HEK293T (cell line): ENCODE data around the gene C14orf180.
"Not testable (repeated sequence)": the region's sequence is repeated elsewhere in the genome, so short reads cannot be mapped to it uniquely, and the experiment has no call there.

ENCODE experiments used
- CTCF ChIA-PET: fragments of 350-600 bp; formaldehyde crosslinking; extraction: SDS; loops from one replicate; lab custom pipeline; 2021; ENCODE audit warnings: antibody characterized with exemption, inconsistent platforms; lab: Yijun Ruan, JAX
- POLR2A ChIA-PET: fragments of 350-600 bp; formaldehyde crosslinking; extraction: SDS; loops from one replicate; lab custom pipeline; 2020; ENCODE audit warnings: antibody characterized with exemption, inconsistent platforms; lab: Yijun Ruan, JAX
- DNase-seq: peaks from one replicate; pipeline ENCODE4 v3.0.0; 2012; ENCODE audit warnings: mixed read lengths; ENCODE audit errors: extremely low spot score
- ARNT ChIP-seq: fragments of 450-650 bp; IDR thresholded peaks from 2 replicates; pipeline ENCODE4 v1.6.1; 2017; ENCODE audit warnings: mild to moderate bottlenecking
- BHLHE40 ChIP-seq: fragments of 450-650 bp; IDR thresholded peaks from 2 replicates; pipeline ENCODE4 v1.6.1; 2016; ENCODE audit warnings: mild to moderate bottlenecking, moderate library complexity, borderline replicate concordance
- CTBP1 ChIP-seq: fragments of 450-650 bp; IDR thresholded peaks from 2 replicates; pipeline ENCODE4 v1.6.1; 2016; ENCODE audit warnings: borderline replicate concordance
- ELF4 ChIP-seq: fragments of 450-650 bp; IDR thresholded peaks from 2 replicates; pipeline ENCODE4 v1.6.1; 2017; ENCODE audit warnings: antibody characterized with exemption
- FOXA1 ChIP-seq: fragments of 450-650 bp; IDR thresholded peaks from 2 replicates; pipeline ENCODE4 v1.6.1; 2016; ENCODE audit warnings: mild to moderate bottlenecking
- FOXK2 ChIP-seq: fragments of 450-650 bp; IDR thresholded peaks from 2 replicates; pipeline ENCODE4 v1.6.1; 2016; ENCODE audit warnings: mild to moderate bottlenecking
- FOXM1 ChIP-seq: fragments of 450-650 bp; IDR thresholded peaks from 2 replicates; pipeline ENCODE4 v1.6.1; 2017; ENCODE audit warnings: mild to moderate bottlenecking, borderline replicate concordance
- HDGF ChIP-seq: fragments of 450-650 bp; IDR thresholded peaks from 2 replicates; pipeline ENCODE4 v1.6.1; 2017; ENCODE audit warnings: antibody characterized with exemption, borderline replicate concordance
- L3MBTL2 ChIP-seq: fragments of 450-650 bp; conservative IDR thresholded peaks from 2 replicates; pipeline ENCODE4 v1.6.1; 2016; ENCODE audit warnings: mild to moderate bottlenecking
- LEF1 ChIP-seq: fragments of 450-650 bp; IDR thresholded peaks from 2 replicates; pipeline ENCODE4 v1.6.1; 2017; ENCODE audit warnings: mild to moderate bottlenecking, borderline replicate concordance
- NFRKB ChIP-seq: fragments of 450-650 bp; IDR thresholded peaks from 2 replicates; pipeline ENCODE4 v1.6.1; 2016; ENCODE audit warnings: mild to moderate bottlenecking, moderate library complexity
- SP1 ChIP-seq: fragments of 450-650 bp; IDR thresholded peaks from 2 replicates; pipeline ENCODE4 v1.6.1; 2017
- SUZ12 ChIP-seq: fragments of 450-650 bp; IDR thresholded peaks from 2 replicates; pipeline ENCODE4 v1.6.1; 2016; ENCODE audit warnings: mild to moderate bottlenecking
- TARDBP ChIP-seq: fragments of 450-650 bp; IDR thresholded peaks from 2 replicates; pipeline ENCODE4 v1.6.1; 2016
- ZNF384 ChIP-seq: fragments of 450-650 bp; IDR thresholded peaks from 2 replicates; pipeline ENCODE4 v1.6.1; 2016
- TF ChIP-seq, protein P1 (sequence below): fragments of 450-650 bp; IDR thresholded peaks from 2 replicates; pipeline ENCODE4 v1.6.1; 2016

The C14orf180 gene

DNA sequence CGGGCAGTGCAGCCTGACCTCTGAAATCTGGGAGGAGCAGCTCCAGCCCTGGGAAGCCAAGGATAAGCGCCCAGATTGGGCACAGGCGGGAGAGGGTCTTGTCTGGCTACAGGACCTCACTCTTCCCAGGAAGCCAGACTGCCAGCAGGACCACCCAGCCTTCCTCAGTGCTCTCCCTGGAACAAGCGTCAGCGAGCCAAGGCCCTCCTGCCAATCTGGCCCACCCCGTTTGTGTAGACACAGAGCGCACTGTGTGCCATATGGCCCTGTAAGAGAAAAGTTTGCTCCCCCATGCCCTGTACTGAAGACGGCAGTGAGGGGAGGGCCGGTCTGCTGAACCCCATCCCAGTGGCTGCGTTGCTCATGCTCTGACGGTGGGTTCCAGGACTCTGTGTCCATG lies 1.2 kb upstream of the C14orf180 start:
- ChIA-PET CTCF (interaction anchor here (1.2 kb wide), 1 partner anchor 34 kb away, joined by 3 read pairs; no protein-coding TSS in a partner anchor), POLR2A (no interaction called here)
- TF ChIP-seq HDGF (no peak), SP1 (no peak)
- TF ChIP-seq, protein P1, sequence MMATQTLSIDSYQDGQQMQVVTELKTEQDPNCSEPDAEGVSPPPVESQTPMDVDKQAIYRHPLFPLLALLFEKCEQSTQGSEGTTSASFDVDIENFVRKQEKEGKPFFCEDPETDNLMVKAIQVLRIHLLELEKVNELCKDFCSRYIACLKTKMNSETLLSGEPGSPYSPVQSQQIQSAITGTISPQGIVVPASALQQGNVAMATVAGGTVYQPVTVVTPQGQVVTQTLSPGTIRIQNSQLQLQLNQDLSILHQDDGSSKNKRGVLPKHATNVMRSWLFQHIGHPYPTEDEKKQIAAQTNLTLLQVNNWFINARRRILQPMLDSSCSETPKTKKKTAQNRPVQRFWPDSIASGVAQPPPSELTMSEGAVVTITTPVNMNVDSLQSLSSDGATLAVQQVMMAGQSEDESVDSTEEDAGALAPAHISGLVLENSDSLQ, result no peak
- DNase-seq, result no peak

DNA sequence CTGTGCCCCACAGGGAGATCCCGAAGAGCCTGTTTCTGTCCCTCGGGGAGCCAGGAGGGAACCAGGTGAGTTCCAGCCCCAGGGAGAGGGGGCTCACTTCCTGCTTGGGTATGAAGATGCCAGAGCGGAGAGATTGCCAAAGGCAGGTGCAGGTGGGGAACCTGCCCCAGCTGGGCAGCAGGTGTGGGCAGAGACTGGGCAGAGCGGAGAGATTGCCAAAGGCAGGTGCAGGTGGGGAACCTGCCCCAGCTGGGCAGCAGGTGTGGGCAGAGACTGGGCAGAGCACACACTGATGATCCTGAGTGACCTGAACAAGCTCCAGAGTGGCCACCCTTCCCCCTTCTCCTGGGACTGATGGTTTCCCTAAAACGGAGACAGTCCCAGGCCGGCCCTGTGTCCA lies 375 bp downstream of the C14orf180 start:
- CTCF ChIA-PET, DNase-seq, POLR2A ChIA-PET: not testable (repeated sequence)

DNA sequence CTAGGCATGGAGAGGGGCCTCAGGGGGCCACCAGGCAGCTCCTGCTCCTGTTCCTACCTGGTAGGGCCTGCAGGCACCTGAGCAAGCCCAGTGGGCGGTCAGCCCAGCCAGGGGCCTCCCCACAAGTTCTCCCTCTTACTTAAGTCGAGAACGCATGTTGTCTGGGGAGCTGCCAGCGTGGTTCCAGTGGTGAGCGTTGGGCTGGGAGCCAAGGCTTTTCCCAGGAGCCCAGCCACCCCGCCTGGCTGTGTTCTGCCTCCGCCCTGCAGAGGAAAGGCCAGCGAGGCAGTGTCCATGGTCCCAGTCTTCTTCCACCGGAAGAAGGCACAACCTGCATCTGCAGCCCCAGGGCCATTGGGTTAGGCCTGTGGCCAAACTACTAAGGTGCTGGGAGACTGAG lies 1.4 kb downstream of the C14orf180 start:
- CTCF ChIA-PET, result no interaction called here
- POLR2A ChIA-PET, result no interaction called here
- no peak for DNase-seq
- no peak for TF ChIP-seq CTBP1
- TF ChIP-seq ZNF384, result no peak
- TF ChIP-seq SP1, result no peak
- TF ChIP-seq L3MBTL2, result no peak
- TF ChIP-seq, protein P1, result no peak
- no peak for TF ChIP-seq SUZ12
- no peak for TF ChIP-seq FOXA1
- TF ChIP-seq ELF4, result no peak
- TF ChIP-seq BHLHE40, result no peak
- TF ChIP-seq ARNT, result no peak
- TF ChIP-seq LEF1, result no peak
- no peak for TF ChIP-seq FOXK2
- no peak for TF ChIP-seq TARDBP
- no peak for TF ChIP-seq HDGF
- TF ChIP-seq FOXM1, result no peak
- TF ChIP-seq NFRKB, result no peak

DNA sequence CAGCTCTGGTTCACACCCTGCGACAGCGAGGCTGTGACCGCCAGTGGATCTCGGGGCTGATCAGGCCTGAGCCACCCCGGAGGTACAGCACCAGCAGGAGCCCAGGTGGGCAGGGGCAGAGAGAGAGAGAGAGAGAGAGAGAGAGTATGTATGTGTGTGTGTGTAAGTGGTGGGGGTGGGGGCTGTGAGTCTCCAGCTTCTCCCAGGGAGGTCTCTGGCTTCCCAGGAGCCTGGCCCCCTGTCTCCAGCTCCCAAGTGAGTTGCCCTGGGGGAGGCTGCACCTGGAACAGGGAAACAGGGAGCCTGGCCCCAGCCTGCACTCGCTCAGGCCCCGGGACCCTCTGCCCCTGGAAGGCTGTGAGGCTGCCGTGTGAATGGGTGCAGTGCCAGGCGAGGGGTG lies 2.0 kb downstream of the C14orf180 start:
- CTCF ChIA-PET, result no interaction called here
- POLR2A ChIA-PET, result no interaction called here
- DNase-seq, result no peak
- TF ChIP-seq ZNF384, result no peak
- no peak for TF ChIP-seq LEF1
- TF ChIP-seq, protein P1, result no peak
- no peak for TF ChIP-seq CTBP1
- no peak for TF ChIP-seq TARDBP
- no peak for TF ChIP-seq SP1
- no peak for TF ChIP-seq FOXM1
- no peak for TF ChIP-seq ELF4
- TF ChIP-seq ARNT, result no peak
- TF ChIP-seq NFRKB, result no peak
- TF ChIP-seq L3MBTL2, result no peak

DNA sequence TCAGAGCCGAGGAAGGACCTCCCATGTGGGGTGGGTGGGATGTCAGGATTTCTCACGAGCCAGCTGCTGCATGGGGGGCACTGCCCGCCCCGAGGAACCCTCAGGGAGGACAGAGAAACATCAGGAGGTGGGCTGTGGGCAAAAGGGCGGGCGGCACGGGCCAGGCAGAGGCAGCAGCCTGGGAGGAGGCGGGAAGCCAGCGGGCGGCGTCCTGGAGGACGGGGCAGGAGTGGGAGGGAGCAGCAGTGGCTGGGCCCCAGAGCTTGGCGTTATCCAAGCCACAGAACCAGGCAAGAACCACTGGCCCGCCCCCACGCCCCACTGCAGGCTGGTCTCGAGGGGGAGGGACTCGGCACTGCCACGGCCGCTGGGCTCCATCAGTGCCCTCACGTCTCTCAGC lies 2.4 kb downstream of the C14orf180 start:
- no peak for DNase-seq
- CTCF ChIA-PET, result interaction anchor here (0.7 kb wide), 1 partner anchor 17 kb away, joined by 3 read pairs; no protein-coding TSS in a partner anchor
- POLR2A ChIA-PET, result no interaction called here
- no peak for TF ChIP-seq TARDBP
- no peak for TF ChIP-seq FOXA1
- TF ChIP-seq BHLHE40, result no peak
- no peak for TF ChIP-seq CTBP1
- TF ChIP-seq ELF4, result no peak
- TF ChIP-seq ZNF384, result no peak
- TF ChIP-seq SP1, result no peak
- TF ChIP-seq NFRKB, result no peak
- TF ChIP-seq HDGF, result no peak
- no peak for TF ChIP-seq FOXM1
- no peak for TF ChIP-seq ARNT
- no peak for TF ChIP-seq LEF1
- TF ChIP-seq SUZ12, result no peak
- no peak for TF ChIP-seq L3MBTL2
- no peak for TF ChIP-seq FOXK2
- TF ChIP-seq, protein P1, result no peak

DNA sequence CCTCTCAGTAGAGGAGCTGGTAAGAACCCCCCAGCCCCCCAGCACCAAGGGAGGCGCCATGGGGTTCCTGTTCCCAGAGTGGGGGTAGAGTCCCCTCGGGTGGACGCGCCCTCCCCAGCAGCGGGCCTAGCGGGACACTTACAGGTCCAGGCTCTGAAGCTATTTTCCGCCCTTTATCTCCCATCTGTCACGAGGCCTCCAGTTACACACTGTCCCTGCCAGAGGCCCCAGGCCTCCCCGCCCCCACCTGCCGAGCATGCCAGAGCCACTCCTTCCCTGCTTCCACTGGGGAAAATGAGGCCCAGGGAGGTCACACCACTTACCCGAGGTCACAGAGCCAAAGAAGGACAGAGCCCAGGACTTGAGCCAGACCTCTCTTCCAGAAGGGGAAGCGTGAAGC lies 3.1 kb downstream of the C14orf180 start:
- CTCF ChIA-PET, result interaction anchor here (0.7 kb wide), 1 partner anchor 18 kb away, joined by 3 read pairs; no protein-coding TSS in a partner anchor

More for the DNA sequence above, 3.1 kb downstream of the C14orf180 start:
- no peak for TF ChIP-seq ARNT
- TF ChIP-seq L3MBTL2, result no peak
- TF ChIP-seq, protein P1, result no peak
- no peak for TF ChIP-seq BHLHE40
- TF ChIP-seq NFRKB, result no peak
- TF ChIP-seq LEF1, result no peak
- TF ChIP-seq ELF4, result no peak
- no peak for TF ChIP-seq FOXA1
- TF ChIP-seq ZNF384, result no peak
- no peak for TF ChIP-seq SP1
- TF ChIP-seq TARDBP, result no peak
- TF ChIP-seq FOXK2, result no peak
- TF ChIP-seq CTBP1, result no peak
- no peak for TF ChIP-seq SUZ12
- TF ChIP-seq HDGF, result no peak
- POLR2A ChIA-PET, result no interaction called here
- DNase-seq, result no peak
